Activated naive CD4-positive, alpha-beta T cell treated with anti-CD3 and anti-CD28 coated beads for 36 hours (primary cell): ENCODE measurements around the gene FIGNL1. TPM values are rescaled to one million over a fixed set of nuclear protein-coding genes. Genes with fewer than 3 reads are reported as not detected.

Source experiments
- CTCF ChIA-PET: fragments of 350-600 bp; sonication (Branson Sonifier 250); formaldehyde crosslinking; loops from one replicate; lab custom pipeline; 2021; ENCODE audit warnings: antibody characterized with exemption; lab: Charles Lee
- DNase-seq: peaks from one replicate; pipeline ENCODE4 v3.0.0-alpha.2; 2020
- H3K27ac Mint-ChIP-seq: one replicate; pipeline ENCODE4 v1.8.0; 2021; ENCODE audit warnings: mild to moderate bottlenecking, mixed read lengths
- H3K27me3 Mint-ChIP-seq: one replicate; pipeline ENCODE4 v1.8.0; 2021; ENCODE audit warnings: low read depth, mixed read lengths
- H3K36me3 Mint-ChIP-seq: one replicate; pipeline ENCODE4 v1.8.0; 2021; ENCODE audit warnings: low read depth, mixed read lengths
- H3K4me1 Mint-ChIP-seq: one replicate; pipeline ENCODE4 v1.8.0; 2021; ENCODE audit warnings: low read depth, mixed read lengths
- H3K4me3 Mint-ChIP-seq: one replicate; pipeline ENCODE4 v1.8.0; 2021; ENCODE audit warnings: mild to moderate bottlenecking, moderate library complexity, mixed read lengths
- H3K9me3 Mint-ChIP-seq: one replicate; pipeline ENCODE4 v1.8.0; 2021; ENCODE audit warnings: mixed read lengths
- intact Hi-C: fragments of 100-400 bp; cut with micrococcal nuclease; formaldehyde crosslinking; loops from one replicate; pipeline ENCODE4 v1.15.1; 2023
- total RNA-seq, 2 experiments: library from RNA; stranded (reverse); gene quantifications; one replicate each; pipeline ENCODE4 v1.2.3, GENCODE V29; 2021

The FIGNL1 gene
- total RNA-seq, 2 experiments from 2014 or later, result 43.7 to 44.4 TPM

DNA sequence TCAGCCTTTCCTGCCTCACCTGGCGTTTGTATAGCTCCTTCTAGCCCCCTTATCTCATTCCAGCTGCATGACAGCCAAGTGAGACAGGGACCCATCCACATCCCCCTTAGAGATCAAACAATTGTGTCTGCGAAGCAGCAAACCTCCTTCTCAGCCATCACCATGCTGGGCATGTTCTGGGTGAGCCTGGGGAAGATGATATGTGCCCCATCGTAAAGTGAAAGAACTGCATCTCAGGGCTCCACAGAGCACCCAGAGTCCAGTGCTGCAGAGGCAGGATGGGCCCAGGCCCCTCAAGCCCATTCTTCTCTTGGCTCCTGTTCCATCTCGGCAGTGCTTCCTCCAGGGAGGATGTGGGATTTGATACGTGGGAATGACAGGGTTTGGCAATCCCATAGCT, 43.2 kb downstream of the FIGNL1 start:
- H3K4me3 Mint-ChIP-seq, result no peak overlapping the region

DNA sequence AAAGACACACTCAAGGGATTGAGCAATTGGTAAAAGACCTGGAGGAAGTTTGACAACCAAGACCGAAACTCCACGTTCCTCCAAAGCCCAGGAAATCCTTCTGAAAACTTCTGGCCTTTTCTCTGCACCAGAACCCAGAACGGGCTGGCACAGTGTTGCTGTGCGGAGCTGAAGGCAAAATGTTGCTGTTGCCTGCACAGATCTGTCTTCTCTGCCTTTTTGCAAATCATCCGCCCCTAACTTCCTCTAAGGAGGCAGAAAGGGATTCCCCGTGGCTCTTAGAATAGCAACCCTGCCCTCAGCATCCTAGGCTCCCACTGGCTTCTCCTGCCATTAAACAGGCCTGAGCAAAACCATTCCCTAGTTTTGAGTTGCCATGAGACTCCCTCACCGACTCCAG, 44.9 kb downstream of the FIGNL1 start:
- Mint-ChIP-seq H3K27me3 (no peaks in the 10 kb centered on the region), H3K4me1 (peaks cover 79% of the 10 kb centered on the region), H3K27ac (no peak overlapping the region), H3K9me3 (no peaks in the 10 kb centered on the region), H3K36me3 (peaks cover 34% of the 10 kb centered on the region), H3K4me3 (no peak overlapping the region)
- intact Hi-C loops, result no loop called here
- no peak for DNase-seq
- CTCF ChIA-PET, result interaction anchor here (0.7 to 1.4 kb wide), 2 partner anchors 12 kb away, joined by 3 read pairs; no protein-coding TSS in a partner anchor

More for the DNA sequence above, 43.2 kb downstream of the FIGNL1 start:
- H3K27me3 Mint-ChIP-seq, result no peaks in the 10 kb centered on the region
- no peak overlapping the region for H3K27ac Mint-ChIP-seq
- intact Hi-C loops, result no loop called here
- DNase-seq, result no peak
- CTCF ChIA-PET, result interaction anchor here (0.7 to 2.1 kb wide), 4 partner anchors 9 to 180 kb away, joined by 4 to 6 read pairs (median 6); no protein-coding TSS in a partner anchor
- peaks cover 75% of the 10 kb centered on the region for H3K4me1 Mint-ChIP-seq
- H3K9me3 Mint-ChIP-seq, result no peaks in the 10 kb centered on the region
- H3K36me3 Mint-ChIP-seq, result peaks cover 19% of the 10 kb centered on the region

DNA sequence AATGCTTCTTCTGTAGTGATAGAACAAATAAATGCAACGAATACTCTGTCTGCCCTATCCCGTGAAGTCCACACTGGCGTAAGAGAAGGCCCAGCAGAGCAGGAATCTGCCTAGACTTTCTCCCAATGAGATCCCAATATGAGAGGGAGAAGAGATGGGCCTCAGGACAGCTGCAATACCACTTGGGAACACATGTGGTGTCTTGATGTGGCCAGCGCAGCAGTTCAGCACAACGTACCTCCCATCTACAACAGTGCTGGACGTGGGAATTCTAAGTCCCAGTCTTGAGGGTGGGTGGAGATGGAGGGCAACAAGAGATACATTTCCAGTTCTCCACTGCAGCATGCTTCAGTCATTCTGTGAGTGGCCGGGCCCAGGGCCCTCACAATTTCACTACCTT, 45.8 kb downstream of the FIGNL1 start:
- Mint-ChIP-seq H3K9me3 (no peaks in the 10 kb centered on the region), H3K27me3 (no peaks in the 10 kb centered on the region)
- intact Hi-C loops, result no loop called here

DNA sequence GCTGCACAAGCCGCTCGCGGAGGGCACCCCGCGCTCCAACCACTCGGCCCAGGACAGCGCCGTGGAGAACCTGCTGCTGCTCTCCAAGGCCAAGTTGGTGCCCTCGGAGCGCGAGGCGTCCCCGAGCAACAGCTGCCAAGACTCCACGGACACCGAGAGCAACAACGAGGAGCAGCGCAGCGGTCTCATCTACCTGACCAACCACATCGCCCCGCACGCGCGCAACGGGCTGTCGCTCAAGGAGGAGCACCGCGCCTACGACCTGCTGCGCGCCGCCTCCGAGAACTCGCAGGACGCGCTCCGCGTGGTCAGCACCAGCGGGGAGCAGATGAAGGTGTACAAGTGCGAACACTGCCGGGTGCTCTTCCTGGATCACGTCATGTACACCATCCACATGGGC, 50.0 kb downstream of the FIGNL1 start:
- intact Hi-C loops, result no loop called here
- CTCF ChIA-PET, result interaction anchor here (1.5 kb wide), 1 partner anchor 256 kb away, joined by 3 read pairs; no protein-coding TSS in a partner anchor
- Mint-ChIP-seq H3K4me3 (no peak overlapping the region), H3K4me1 (peaks cover 83% of the 10 kb centered on the region), H3K27ac (no peak overlapping the region), H3K36me3 (peaks cover 62% of the 10 kb centered on the region), H3K27me3 (no peaks in the 10 kb centered on the region), H3K9me3 (no peaks in the 10 kb centered on the region)
- no peak for DNase-seq

More for the DNA sequence above, 45.8 kb downstream of the FIGNL1 start:
- H3K36me3 Mint-ChIP-seq, result peaks cover 41% of the 10 kb centered on the region
- H3K4me1 Mint-ChIP-seq, result peaks cover 74% of the 10 kb centered on the region
- no peak overlapping the region for H3K4me3 Mint-ChIP-seq
- no peak for DNase-seq
- CTCF ChIA-PET, result interaction anchor here (0.6 to 1.4 kb wide), 3 partner anchors 13 to 55 kb away, joined by 3 read pairs; no protein-coding TSS in a partner anchor
- no peak overlapping the region for H3K27ac Mint-ChIP-seq

DNA sequence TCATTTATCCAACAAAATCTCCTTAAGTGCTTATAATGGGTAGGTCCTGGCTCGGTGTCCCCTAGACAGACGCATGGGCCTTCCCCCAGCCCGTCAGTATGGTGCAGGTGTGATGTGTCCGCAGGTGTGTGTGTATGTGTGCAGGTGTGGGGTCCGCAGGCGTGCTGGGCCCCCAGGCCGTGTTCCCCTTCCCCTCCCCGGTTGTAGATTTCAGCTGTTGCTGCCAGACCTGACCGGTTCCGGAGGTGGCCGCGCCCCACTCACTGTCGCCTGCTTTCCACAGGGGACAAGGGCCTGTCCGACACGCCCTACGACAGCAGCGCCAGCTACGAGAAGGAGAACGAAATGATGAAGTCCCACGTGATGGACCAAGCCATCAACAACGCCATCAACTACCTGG, 50.5 kb downstream of the FIGNL1 start:
- Mint-ChIP-seq H3K27ac (no peak overlapping the region), H3K9me3 (no peaks in the 10 kb centered on the region), H3K36me3 (peaks cover 64% of the 10 kb centered on the region), H3K4me3 (no peak overlapping the region), H3K4me1 (peaks cover 80% of the 10 kb centered on the region), H3K27me3 (no peaks in the 10 kb centered on the region)
- intact Hi-C loops, result loop anchor here (5.0 kb wide), 2 partner anchors 263 to 723 kb away; no protein-coding TSS in a partner anchor
- CTCF ChIA-PET, result interaction anchor here (0.7 to 1.5 kb wide), 2 partner anchors 172 to 255 kb away, joined by 3 read pairs; no protein-coding TSS in a partner anchor
- no peak for DNase-seq

DNA sequence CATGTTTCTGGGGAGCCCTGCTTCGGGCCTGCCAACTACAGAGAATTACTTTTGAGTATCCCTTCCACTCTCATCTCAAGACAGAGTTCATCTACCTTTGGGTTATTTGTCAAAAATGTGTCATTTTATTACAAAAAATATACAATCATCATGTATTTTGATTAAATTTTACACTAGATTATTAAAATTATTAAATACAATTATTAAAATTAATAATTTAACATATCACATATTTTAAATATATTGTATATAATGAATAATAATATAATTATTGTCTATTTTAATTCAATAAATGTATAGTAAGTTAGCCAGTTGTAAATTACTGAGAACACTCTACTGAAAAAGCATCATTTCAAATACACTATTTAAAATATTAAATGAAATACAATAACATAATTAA, 50.9 kb downstream of the FIGNL1 start:
- no peaks in the 10 kb centered on the region for H3K27me3 Mint-ChIP-seq
- no peaks in the 10 kb centered on the region for H3K9me3 Mint-ChIP-seq
- CTCF ChIA-PET, result interaction anchor here (0.7 to 3.0 kb wide), 4 partner anchors 18 to 255 kb away, joined by 3 to 17 read pairs (median 3); no protein-coding TSS in a partner anchor
- no peak overlapping the region for H3K4me3 Mint-ChIP-seq
- peaks cover 68% of the 10 kb centered on the region for H3K36me3 Mint-ChIP-seq
- intact Hi-C loops, result loop anchor here (5.0 kb wide), 2 partner anchors 263 to 723 kb away; no protein-coding TSS in a partner anchor
- H3K4me1 Mint-ChIP-seq, result peaks cover 81% of the 10 kb centered on the region
- DNase-seq, result no peak
- H3K27ac Mint-ChIP-seq, result no peak overlapping the region

DNA sequence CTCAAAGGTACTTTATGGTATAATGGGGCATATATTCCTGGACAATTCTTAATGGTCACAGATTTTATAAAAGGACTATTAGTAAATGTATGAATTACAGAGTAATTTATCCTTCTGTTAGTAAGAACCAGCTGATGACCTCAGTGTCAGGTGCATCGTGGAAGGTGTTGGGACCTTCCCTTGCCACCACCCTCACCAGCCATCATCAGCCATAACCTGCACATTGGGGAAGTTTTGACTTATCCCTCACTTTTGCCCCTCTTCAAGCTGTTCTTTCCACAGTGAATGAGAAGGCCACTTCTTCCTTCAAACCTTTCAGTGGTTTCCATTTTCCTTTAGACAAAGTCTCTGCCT, 52.2 kb downstream of the FIGNL1 start:
- CTCF ChIA-PET, result interaction anchor here (1.1 to 3.0 kb wide), 6 partner anchors 13 to 61 kb away, joined by 3 to 17 read pairs (median 4); partner anchors contain the start of gene FIGNL1
- peaks cover 81% of the 10 kb centered on the region for H3K4me1 Mint-ChIP-seq
- peak overlapping the region; percentile 11 for H3K4me3 Mint-ChIP-seq
- H3K27me3 Mint-ChIP-seq, result no peaks in the 10 kb centered on the region
- H3K27ac Mint-ChIP-seq, result peak overlapping the region; percentile 83
- DNase-seq, result peak; percentile 65
- H3K36me3 Mint-ChIP-seq, result peaks cover 73% of the 10 kb centered on the region
- intact Hi-C loops, result loop anchor here (1.0 to 5.0 kb wide), 10 partner anchors 20 to 724 kb away; no protein-coding TSS in a partner anchor
- H3K9me3 Mint-ChIP-seq, result no peaks in the 10 kb centered on the region

DNA sequence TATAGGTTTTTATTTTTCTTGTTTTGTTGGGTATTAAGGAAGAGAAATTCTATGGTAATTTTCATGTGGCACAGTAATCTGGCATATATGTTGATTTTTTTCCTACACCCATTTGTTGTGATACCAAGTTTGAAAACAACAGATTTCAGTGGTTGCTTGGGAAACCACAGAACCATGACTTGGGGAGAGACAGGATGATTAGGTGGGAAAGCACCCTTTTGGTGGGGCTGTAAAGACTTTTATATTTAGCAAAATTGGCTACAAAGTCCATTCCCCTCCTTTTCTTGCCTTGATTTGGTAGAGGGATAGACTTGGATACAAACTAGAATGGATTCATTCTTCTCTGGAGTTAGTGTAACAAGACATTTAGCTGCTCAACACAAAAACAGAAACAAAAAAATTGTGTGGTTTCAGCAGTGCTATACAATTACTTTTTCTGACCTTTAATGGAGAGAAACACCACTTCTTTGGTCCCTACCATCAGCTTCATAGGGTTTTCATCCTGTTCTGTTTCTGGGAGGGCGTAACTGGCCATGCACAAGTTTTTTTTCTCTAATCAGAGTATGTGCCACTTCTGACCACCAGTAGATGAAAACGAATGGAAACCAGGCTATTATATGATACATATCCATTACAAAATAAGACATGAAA, 52.7 kb downstream of the FIGNL1 start:
- no peaks in the 10 kb centered on the region for H3K27me3 Mint-ChIP-seq
- H3K36me3 Mint-ChIP-seq, result peaks cover 75% of the 10 kb centered on the region
- CTCF ChIA-PET, result interaction anchor here (1.1 to 3.0 kb wide), 7 partner anchors 13 to 88 kb away, joined by 3 to 17 read pairs (median 4); partner anchors contain the start of gene FIGNL1
- no peaks in the 10 kb centered on the region for H3K9me3 Mint-ChIP-seq
- peak overlapping the region; percentile 78 for H3K27ac Mint-ChIP-seq
- DNase-seq, result peak; percentile 60
- intact Hi-C loops, result loop anchor here (1.0 to 5.0 kb wide), 10 partner anchors 21 to 725 kb away; no protein-coding TSS in a partner anchor
- H3K4me1 Mint-ChIP-seq, result peaks cover 81% of the 10 kb centered on the region
- H3K4me3 Mint-ChIP-seq, result no peak overlapping the region

DNA sequence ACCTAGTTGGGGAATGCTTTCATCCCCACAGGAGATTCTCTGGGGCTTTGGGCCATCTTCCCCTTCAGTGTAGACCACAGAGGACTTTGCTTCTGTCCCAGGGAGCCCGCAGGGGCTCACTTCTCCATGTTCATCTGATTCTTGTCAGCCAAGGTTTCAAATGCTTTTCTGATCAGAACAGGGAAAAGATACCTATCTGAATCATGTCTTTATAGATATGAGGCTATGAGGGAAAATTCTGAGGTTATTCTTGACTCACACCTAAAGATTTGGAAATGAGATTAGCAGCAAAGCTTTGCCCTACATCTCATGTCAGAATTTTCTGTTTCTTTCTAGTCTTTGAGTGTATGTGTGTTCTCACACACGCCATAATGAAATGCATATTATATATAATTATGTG, 53.3 kb downstream of the FIGNL1 start:
- CTCF ChIA-PET, result interaction anchor here (1.2 to 3.0 kb wide), 3 partner anchors 21 to 88 kb away, joined by 3 to 17 read pairs (median 4); partner anchors contain the start of gene FIGNL1
- Mint-ChIP-seq H3K9me3 (no peaks in the 10 kb centered on the region), H3K27me3 (no peaks in the 10 kb centered on the region), H3K4me1 (peaks cover 81% of the 10 kb centered on the region), H3K4me3 (peak overlapping the region; percentile 36), H3K27ac (peak overlapping the region; percentile 89), H3K36me3 (peaks cover 75% of the 10 kb centered on the region)
- DNase-seq, result no peak
- intact Hi-C loops, result loop anchor here (1.0 to 5.0 kb wide), 10 partner anchors 21 to 725 kb away; no protein-coding TSS in a partner anchor

DNA sequence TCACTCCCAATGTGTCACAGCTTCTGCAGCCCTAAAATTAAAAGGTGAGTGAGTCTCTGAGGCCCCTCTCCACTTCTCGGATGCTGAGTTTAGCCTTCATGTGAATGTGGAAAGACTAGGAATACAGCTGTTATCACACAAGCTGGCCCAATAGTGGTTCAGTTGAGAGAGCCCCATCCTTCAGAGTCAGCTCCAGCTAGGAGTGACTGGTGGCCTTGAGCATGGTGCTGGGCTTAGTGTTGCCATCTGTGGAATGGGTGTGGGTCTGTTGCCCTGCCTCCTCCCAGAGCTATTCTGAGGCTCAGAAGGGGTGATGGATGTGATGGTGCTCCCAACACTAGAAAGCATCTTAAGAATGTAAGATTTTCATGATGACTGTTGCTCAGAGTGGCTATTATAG, 55.8 kb downstream of the FIGNL1 start:
- DNase-seq, result no peak
- Mint-ChIP-seq H3K36me3 (peaks cover 66% of the 10 kb centered on the region), H3K9me3 (no peaks in the 10 kb centered on the region), H3K4me3 (no peak overlapping the region), H3K27ac (peak overlapping the region; percentile 91), H3K4me1 (peaks cover 87% of the 10 kb centered on the region), H3K27me3 (no peaks in the 10 kb centered on the region)
- intact Hi-C loops, result no loop called here
- CTCF ChIA-PET, result interaction anchor here (0.6 to 1.8 kb wide), 6 partner anchors 9 to 249 kb away, joined by 3 to 6 read pairs (median 3); no protein-coding TSS in a partner anchor
